Stimulated activated memory B cell treated with anti-CD40 and anti-IgM and Interleukin-4, amounts not matched to agents 10 μg/mL and 1 μg/mL and 100 μg/mL, for 72 hours (primary cell): Measurements from ENCODE around the gene C1orf21.
A peak's percentile ranks its signal among the peaks of the same experiment; 100 is the strongest.

Experiments used
- ATAC-seq: fragments of 150-1000 bp; cut with Tn5 transposase; 2 replicates; pipeline ENCODE4 v1.10.0; 2021
- H3K27ac Mint-ChIP-seq: one replicate; pipeline ENCODE4 v1.8.0; 2022; ENCODE audit warnings: mild to moderate bottlenecking, mixed read lengths
- H3K27me3 Mint-ChIP-seq: one replicate; pipeline ENCODE4 v1.8.0; 2022; ENCODE audit warnings: mixed read lengths
- H3K36me3 Mint-ChIP-seq: one replicate; pipeline ENCODE4 v1.8.0; 2022; ENCODE audit warnings: mixed read lengths
- H3K4me1 Mint-ChIP-seq: one replicate; pipeline ENCODE4 v1.8.0; 2022; ENCODE audit warnings: mixed read lengths
- H3K4me3 Mint-ChIP-seq: one replicate; pipeline ENCODE4 v1.8.0; 2022; ENCODE audit warnings: mild to moderate bottlenecking, moderate library complexity, mixed read lengths
- H3K9me3 Mint-ChIP-seq: one replicate; pipeline ENCODE4 v1.8.0; 2022; ENCODE audit warnings: mixed read lengths

Gene C1orf21

DNA sequence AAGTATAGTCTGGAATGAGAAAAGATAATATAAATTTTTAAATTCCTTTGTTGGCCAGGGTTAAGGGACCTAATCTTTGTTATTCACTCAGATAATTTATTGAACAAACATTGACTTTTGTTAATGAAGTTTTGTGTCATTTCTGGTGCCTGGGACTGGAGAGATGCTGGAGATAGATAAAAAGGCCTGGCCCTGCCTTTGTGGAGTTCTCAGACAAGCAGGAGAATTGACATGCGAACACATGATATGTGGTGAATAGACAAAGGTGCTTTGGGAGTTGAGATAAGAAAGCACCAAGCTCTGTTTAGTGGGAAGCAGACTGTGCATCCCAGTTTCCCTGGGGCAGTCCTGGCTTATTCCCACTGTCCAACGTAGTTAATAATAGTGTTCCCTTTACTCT, 8.5 kb downstream of the C1orf21 start:
- Mint-ChIP-seq H3K27ac (no peak overlapping the region), H3K9me3 (no peaks in the 10 kb centered on the region), H3K4me3 (no peak overlapping the region), H3K36me3 (no peaks in the 10 kb centered on the region), H3K4me1 (no peaks in the 10 kb centered on the region), H3K27me3 (peaks cover 4% of the 10 kb centered on the region)
- no peak for ATAC-seq

DNA sequence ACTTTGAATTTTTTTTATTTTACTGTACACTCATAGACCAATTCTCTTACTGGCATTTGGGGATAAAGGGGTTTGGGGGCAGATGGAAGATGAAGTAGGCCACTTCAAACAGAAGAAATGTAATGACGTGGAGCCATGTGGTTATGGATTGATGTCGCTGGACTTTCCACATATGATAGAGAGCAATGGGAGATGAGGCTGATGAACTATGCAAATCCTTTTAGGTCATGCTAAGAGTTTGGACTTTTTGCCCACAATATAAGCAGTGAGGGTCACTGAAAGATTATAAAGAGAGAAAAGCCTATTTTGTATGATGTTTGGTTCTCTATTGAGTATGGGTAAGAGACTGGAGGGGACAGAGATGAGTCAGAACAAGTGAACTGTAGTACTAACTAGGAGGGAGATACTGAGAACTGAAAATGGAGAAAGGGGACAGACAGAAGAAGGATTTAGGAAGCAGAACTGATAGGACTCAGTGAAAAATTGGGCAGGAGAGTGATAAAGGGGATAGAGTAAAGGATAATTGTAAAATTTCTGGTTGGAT, 9.2 kb downstream of the C1orf21 start:
- no peaks in the 10 kb centered on the region for H3K36me3 Mint-ChIP-seq
- no peak overlapping the region for H3K27ac Mint-ChIP-seq
- no peaks in the 10 kb centered on the region for H3K4me1 Mint-ChIP-seq
- peaks cover 9% of the 10 kb centered on the region for H3K27me3 Mint-ChIP-seq
- ATAC-seq, result peak; percentile 17
- H3K9me3 Mint-ChIP-seq, result no peaks in the 10 kb centered on the region
- no peak overlapping the region for H3K4me3 Mint-ChIP-seq

DNA sequence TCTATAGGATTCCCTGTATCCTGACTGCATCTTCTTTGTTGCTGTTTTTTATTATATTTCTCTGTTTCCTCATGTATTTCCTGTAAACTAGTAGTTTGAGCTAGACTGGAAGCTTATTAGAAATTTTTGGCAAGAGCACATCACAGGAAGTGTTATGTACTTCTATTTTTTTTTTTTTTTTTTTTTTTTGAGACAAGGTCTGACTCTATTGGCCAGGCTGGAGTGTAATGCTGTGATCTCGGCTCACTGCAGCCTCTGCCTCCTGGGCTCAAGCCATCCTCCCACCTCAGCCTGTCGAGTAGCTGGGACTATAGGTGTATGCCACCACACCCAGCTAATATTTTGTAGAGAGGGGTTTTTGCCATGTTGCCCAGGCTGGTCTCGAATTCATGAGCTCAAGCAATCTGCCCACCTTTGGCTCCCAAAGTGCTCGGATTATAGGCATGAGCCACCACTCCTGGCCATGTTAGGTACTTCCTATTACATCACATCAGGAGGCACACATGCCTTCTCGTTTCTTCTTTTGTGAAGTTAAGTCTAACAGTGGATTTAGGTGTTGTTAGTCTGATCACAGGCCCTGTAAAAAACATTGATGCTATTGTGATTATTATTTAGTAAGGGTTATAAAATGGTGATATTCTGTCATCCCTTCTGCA, 12.5 kb downstream of the C1orf21 start:
- H3K4me1 Mint-ChIP-seq, result no peaks in the 10 kb centered on the region
- H3K4me3 Mint-ChIP-seq, result no peak overlapping the region
- no peaks in the 10 kb centered on the region for H3K36me3 Mint-ChIP-seq
- H3K27ac Mint-ChIP-seq, result no peak overlapping the region
- H3K27me3 Mint-ChIP-seq, result peaks cover 9% of the 10 kb centered on the region
- no peak for ATAC-seq
- H3K9me3 Mint-ChIP-seq, result no peaks in the 10 kb centered on the region

DNA sequence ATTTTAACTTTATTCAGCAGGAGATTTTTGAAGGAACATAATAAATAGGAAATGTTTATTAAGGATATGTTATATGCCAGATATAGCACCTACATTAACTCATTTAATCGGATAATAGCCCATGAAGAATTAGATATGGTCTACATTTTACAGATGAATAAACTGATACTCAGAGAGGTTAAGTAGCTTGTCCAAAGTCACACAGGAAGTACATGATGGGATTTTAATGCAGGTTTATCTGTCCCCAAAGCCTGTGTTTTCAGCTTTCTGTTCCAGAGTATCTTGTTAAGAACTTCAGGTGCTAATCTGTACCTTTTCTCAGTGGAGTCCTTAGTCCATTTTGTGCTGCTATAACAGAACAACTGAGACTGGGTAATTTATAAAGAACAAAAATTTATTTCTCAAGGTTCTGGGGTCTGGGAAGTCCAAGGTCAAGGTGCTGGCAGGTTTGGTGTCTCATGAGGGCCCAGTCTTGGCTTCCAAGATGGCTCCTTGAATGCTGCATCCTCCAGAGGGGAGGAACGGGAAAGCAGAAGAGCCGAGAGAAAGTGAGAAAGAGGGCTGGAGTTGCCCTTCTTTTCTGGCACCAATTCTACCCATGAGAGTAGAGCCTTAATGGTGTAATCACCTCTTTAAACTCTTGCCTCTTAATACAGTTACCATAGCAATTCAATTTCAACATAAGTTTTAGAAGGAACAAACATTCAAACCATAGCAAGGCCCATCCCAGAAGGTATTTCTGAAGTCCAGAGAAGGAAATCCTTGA, 17.3 kb downstream of the C1orf21 start:
- no peak overlapping the region for H3K4me3 Mint-ChIP-seq
- no peaks in the 10 kb centered on the region for H3K36me3 Mint-ChIP-seq
- H3K27ac Mint-ChIP-seq, result no peak overlapping the region
- no peak for ATAC-seq
- H3K4me1 Mint-ChIP-seq, result no peaks in the 10 kb centered on the region
- no peaks in the 10 kb centered on the region for H3K9me3 Mint-ChIP-seq
- peaks cover 9% of the 10 kb centered on the region for H3K27me3 Mint-ChIP-seq

DNA sequence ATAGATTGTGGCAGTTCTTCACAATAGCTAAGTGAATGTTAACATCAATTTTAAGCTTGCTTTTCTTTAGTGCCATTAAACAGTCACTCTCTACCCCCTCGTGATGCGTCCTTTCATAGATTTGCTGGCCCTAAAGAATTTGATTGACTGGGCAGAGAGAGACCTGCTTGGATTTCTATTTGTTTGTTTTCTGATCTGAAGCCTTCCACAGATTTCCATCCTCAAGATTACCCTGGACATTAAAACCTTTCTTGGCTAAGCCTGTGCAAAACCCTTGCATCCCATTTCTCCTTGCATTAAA, 17.8 kb downstream of the C1orf21 start:
- Mint-ChIP-seq H3K4me1 (no peaks in the 10 kb centered on the region), H3K9me3 (no peaks in the 10 kb centered on the region), H3K36me3 (no peaks in the 10 kb centered on the region), H3K27ac (no peak overlapping the region), H3K4me3 (no peak overlapping the region), H3K27me3 (peaks cover 9% of the 10 kb centered on the region)
- ATAC-seq, result no peak

DNA sequence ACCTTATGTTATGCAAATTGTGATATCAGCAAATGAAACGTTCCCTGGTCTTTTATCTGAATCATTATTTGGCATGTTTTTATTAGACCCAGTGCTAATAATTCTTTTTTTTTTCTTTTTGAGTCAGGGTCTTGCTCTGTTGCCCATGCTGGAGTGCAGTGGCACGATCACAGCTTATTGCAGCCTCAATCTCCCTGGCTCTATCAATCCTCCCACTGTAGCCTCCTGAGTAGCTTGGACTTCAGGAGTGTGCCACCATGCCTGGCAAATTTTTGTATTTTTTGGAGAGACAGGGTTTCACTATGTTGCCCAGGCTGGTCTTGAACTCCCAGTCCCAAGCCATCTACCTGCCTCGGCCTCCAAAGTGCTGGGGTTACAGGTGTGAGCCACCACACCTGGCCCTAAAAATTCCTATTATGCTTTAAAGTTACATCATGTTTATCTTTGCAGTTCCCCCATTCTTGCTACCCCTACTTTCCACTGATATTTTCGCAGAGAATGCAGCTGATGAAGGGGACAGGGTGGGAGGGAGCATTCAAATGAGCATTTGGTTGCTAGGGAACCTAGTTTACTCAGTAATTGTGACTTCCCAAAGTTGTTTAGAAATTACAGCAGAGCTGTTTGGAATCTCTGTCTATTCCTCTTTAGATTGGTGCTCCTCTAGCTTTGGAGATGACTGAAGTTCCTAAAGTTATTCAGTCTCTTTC, 18.4 kb downstream of the C1orf21 start:
- no peaks in the 10 kb centered on the region for H3K9me3 Mint-ChIP-seq
- H3K4me1 Mint-ChIP-seq, result no peaks in the 10 kb centered on the region
- H3K27me3 Mint-ChIP-seq, result peaks cover 7% of the 10 kb centered on the region
- ATAC-seq, result no peak
- H3K27ac Mint-ChIP-seq, result no peak overlapping the region
- H3K4me3 Mint-ChIP-seq, result no peak overlapping the region
- H3K36me3 Mint-ChIP-seq, result no peaks in the 10 kb centered on the region

GRCh38 chr1:184405801-184406142, 18.9 kb downstream of the C1orf21 start:
- H3K9me3 Mint-ChIP-seq, result no peaks in the 10 kb centered on the region
- ATAC-seq, result no peak
- peaks cover 1% of the 10 kb centered on the region for H3K27me3 Mint-ChIP-seq
- H3K36me3 Mint-ChIP-seq, result no peaks in the 10 kb centered on the region
- no peaks in the 10 kb centered on the region for H3K4me1 Mint-ChIP-seq
- no peak overlapping the region for H3K27ac Mint-ChIP-seq
- no peak overlapping the region for H3K4me3 Mint-ChIP-seq

DNA sequence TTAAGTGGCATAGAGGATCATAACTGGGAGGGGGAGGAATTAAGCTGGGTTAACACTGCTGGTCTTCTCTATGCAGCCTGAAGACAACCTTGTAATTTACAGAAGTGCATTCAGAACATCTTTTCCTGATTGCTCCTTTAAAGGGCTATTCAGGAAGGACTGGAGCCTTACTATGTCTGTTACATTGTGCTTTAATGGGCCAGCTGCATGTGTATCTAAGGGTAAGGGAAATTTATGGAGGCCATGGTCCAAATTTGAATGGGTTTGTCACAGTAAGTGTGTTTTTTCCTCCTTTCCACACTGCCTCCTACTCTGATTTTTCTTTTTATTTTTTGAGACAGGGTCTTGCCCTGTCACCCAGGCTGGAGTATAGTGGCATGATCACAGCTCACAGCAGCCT, 19.6 kb downstream of the C1orf21 start:
- no peaks in the 10 kb centered on the region for H3K36me3 Mint-ChIP-seq
- no peaks in the 10 kb centered on the region for H3K4me1 Mint-ChIP-seq
- no peak overlapping the region for H3K4me3 Mint-ChIP-seq
- no peaks in the 10 kb centered on the region for H3K9me3 Mint-ChIP-seq
- no peak for ATAC-seq
- no peak overlapping the region for H3K27ac Mint-ChIP-seq
- no peaks in the 10 kb centered on the region for H3K27me3 Mint-ChIP-seq

DNA sequence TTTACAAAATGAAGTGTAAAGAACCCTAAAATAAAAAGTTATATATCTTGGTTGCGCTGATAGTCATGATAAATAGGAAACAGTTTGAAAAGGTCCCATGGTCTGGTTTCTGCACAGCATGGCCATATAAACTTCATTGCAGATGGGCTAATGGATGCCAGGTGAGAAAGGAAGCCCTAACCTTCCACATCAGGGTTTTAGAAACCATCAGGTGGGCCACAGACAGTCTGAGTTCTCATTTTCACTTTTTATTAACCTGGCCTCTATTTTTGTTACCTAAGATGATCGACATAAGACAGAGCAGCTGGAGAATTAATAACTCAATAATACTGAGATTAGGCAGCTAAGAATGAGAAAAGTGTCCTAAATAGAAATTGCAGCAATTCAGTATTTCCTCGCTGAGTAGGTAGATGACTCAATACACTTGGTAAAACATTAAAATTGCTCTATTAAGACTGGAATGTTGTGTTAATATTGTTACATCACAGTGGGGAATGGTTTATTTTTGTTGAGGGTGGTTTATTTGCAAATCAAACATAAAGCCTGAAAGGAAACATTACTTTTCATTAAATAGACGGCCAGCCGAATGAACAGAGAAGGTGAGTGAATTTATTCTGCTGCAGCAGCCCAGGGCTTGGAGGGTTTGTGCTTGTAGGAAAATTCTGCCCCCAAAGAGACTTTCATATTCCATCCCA, 21.1 kb downstream of the C1orf21 start:
- Mint-ChIP-seq H3K4me1 (no peaks in the 10 kb centered on the region), H3K36me3 (no peaks in the 10 kb centered on the region), H3K27me3 (no peaks in the 10 kb centered on the region), H3K27ac (no peak overlapping the region), H3K9me3 (no peaks in the 10 kb centered on the region), H3K4me3 (no peak overlapping the region)
- no peak for ATAC-seq

GRCh38 chr1:184408580-184408979, 21.8 kb downstream of the C1orf21 start:
- Mint-ChIP-seq H3K27me3 (no peaks in the 10 kb centered on the region), H3K27ac (no peak overlapping the region), H3K9me3 (no peaks in the 10 kb centered on the region), H3K4me1 (no peaks in the 10 kb centered on the region), H3K4me3 (no peak overlapping the region), H3K36me3 (no peaks in the 10 kb centered on the region)
- no peak for ATAC-seq

DNA sequence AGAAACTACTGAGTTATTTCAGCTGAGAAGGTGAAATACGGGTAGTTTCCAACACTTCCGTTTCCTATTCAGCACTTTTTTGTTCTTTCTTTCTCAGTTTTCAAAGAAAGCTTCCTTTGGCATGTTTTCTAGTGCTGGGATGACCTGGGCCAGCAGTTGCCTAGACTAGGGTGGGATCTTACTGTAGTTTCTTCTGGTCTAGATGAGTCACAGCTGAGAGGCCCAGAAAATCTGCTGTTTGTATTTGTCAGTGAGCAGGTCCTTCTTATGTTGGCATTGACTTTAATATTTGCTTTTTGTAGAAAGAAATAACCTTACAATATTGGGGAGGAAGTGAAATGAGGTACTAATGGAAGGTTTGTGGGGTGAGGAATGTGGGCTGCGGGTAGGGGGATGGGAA, 22.2 kb downstream of the C1orf21 start:
- Mint-ChIP-seq H3K27ac (no peak overlapping the region), H3K4me1 (no peaks in the 10 kb centered on the region), H3K9me3 (no peaks in the 10 kb centered on the region), H3K4me3 (no peak overlapping the region), H3K36me3 (no peaks in the 10 kb centered on the region), H3K27me3 (peaks cover 3% of the 10 kb centered on the region)
- no peak for ATAC-seq

GRCh38 chr1:184412472-184412871, 25.6 kb downstream of the C1orf21 start:
- no peak for ATAC-seq
- Mint-ChIP-seq H3K4me3 (no peak overlapping the region), H3K27ac (no peak overlapping the region), H3K36me3 (no peaks in the 10 kb centered on the region), H3K9me3 (no peaks in the 10 kb centered on the region), H3K4me1 (no peaks in the 10 kb centered on the region), H3K27me3 (peaks cover 15% of the 10 kb centered on the region)

DNA sequence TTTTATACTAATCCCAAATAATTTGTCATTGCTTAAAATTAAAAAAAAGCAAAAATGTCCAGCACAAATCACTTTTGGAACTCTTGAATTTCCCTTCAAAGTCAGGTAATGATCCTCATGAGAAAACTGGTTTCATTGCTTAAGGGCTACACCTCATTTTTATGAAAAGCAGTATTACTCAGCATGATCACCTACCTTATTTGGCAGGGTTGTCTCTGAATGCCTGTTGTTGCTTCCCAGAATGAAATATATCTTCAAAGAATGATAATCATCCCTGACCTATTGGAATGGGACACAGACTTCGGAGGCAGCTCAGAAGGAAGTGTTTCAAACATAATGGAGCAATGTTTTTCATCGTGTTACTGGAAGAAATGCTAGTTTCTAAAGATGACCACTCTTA, 29.7 kb downstream of the C1orf21 start:
- no peak for ATAC-seq
- H3K27me3 Mint-ChIP-seq, result peaks cover 15% of the 10 kb centered on the region
- H3K27ac Mint-ChIP-seq, result no peak overlapping the region
- H3K9me3 Mint-ChIP-seq, result no peaks in the 10 kb centered on the region
- H3K4me3 Mint-ChIP-seq, result no peak overlapping the region
- peaks cover 6% of the 10 kb centered on the region for H3K4me1 Mint-ChIP-seq
- no peaks in the 10 kb centered on the region for H3K36me3 Mint-ChIP-seq

GRCh38 chr1:184416946-184417345, 30.1 kb downstream of the C1orf21 start:
- no peaks in the 10 kb centered on the region for H3K9me3 Mint-ChIP-seq
- no peak for ATAC-seq
- peaks cover 15% of the 10 kb centered on the region for H3K27me3 Mint-ChIP-seq
- H3K36me3 Mint-ChIP-seq, result no peaks in the 10 kb centered on the region
- H3K27ac Mint-ChIP-seq, result no peak overlapping the region
- peaks cover 6% of the 10 kb centered on the region for H3K4me1 Mint-ChIP-seq
- no peak overlapping the region for H3K4me3 Mint-ChIP-seq

DNA sequence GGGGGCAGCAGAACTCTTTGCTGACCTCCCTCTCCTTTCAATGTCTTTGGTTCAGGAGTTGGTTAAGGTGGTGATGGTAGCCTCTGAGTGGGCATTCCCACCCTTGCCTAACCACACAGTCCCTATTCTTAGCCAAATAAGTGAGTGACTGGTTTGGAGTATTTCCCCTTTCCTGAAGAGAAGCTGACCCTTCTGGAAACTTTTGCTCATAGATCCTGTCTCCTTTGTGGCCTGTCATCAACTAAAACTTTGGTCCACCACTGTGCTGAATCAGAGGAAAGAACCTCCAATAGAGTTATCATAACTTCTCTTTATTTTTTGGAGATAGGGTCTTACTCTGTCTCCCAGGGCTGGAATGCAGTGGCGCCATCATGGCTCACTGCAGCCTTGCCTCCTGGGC, 31.1 kb downstream of the C1orf21 start:
- no peak for ATAC-seq
- Mint-ChIP-seq H3K27ac (no peak overlapping the region), H3K36me3 (no peaks in the 10 kb centered on the region), H3K4me3 (no peak overlapping the region), H3K9me3 (no peaks in the 10 kb centered on the region), H3K27me3 (peaks cover 15% of the 10 kb centered on the region), H3K4me1 (peaks cover 6% of the 10 kb centered on the region)
